Brain microvascular endothelial cell (primary cell): ENCODE data around the gene APBB1IP.

Experiments used
- DNase-seq: peaks from one replicate; pipeline ENCODE4 v3.0.0-alpha.2; 2020
- H3K27ac ChIP-seq: fragments of 250-450 bp; sonication (Bioruptor Pico); 2 replicates; pipeline ENCODE4 v1.5.1; 2020; ENCODE audit warnings: mild to moderate bottlenecking, moderate library complexity
- H3K27me3 ChIP-seq: fragments of 250-450 bp; sonication (Bioruptor Pico); replicated peaks from 2 replicates; pipeline ENCODE4 v1.5.1; 2020; ENCODE audit warnings: mild to moderate bottlenecking
- H3K36me3 ChIP-seq: fragments of 250-450 bp; sonication (Bioruptor Pico); replicated peaks from 2 replicates; pipeline ENCODE4 v1.5.1; 2020; ENCODE audit warnings: mild to moderate bottlenecking
- H3K4me3 ChIP-seq: 2 replicates; pipeline ENCODE4 v1.5.1; 2011; ENCODE audit warnings: low read depth, mild to moderate bottlenecking, control low read depth, low read length, moderate library complexity
- CTCF ChIP-seq: IDR thresholded peaks from 2 replicates; pipeline ENCODE4 v1.5.1; 2011; ENCODE audit warnings: low read depth, mild to moderate bottlenecking, moderate library complexity, low read length, control low read depth, inconsistent platforms; ENCODE audit errors: missing control alignments
- in situ Hi-C: cut with HindIII; loops from 2 replicates; pipeline ENCODE4 v1.10.0; 2017; ENCODE audit warnings: low sequenced_read_pairs, low pct_ligation_motif_present

Gene APBB1IP

GRCh38 chr10:26556748-26557640 is 118.9 kb downstream of the APBB1IP start:
- H3K27ac ChIP-seq, result no peak overlapping the region
- TF ChIP-seq CTCF, result peak; percentile 87
- in situ Hi-C loops, result no loop called here
- no peaks in the 10 kb centered on the region for H3K36me3 ChIP-seq
- no peaks in the 10 kb centered on the region for H3K27me3 ChIP-seq
- DNase-seq, result peak; percentile 40
- H3K4me3 ChIP-seq, result no peak overlapping the region

GRCh38 chr10:26557641-26558014 is 119.5 kb downstream of the APBB1IP start:
- no peak overlapping the region for H3K27ac ChIP-seq
- peak; percentile 31 for DNase-seq
- no peaks in the 10 kb centered on the region for H3K27me3 ChIP-seq
- no peak for TF ChIP-seq CTCF
- no peaks in the 10 kb centered on the region for H3K36me3 ChIP-seq
- H3K4me3 ChIP-seq, result no peak overlapping the region
- in situ Hi-C loops, result no loop called here

GRCh38 chr10:26566525-26567350 is 128.6 kb downstream of the APBB1IP start:
- peak; percentile 16 for TF ChIP-seq CTCF
- H3K4me3 ChIP-seq, result peak overlapping the region; percentile 48
- H3K27ac ChIP-seq, result no peak overlapping the region
- H3K27me3 ChIP-seq, result no peaks in the 10 kb centered on the region
- H3K36me3 ChIP-seq, result no peaks in the 10 kb centered on the region
- in situ Hi-C loops, result no loop called here
- no peak for DNase-seq

- in situ Hi-C loops, result no loop called here
- Histone ChIP-seq H3K4me3 (peak overlapping the region; percentile 48), H3K27ac (no peak overlapping the region), H3K27me3 (no peaks in the 10 kb centered on the region), H3K36me3 (no peaks in the 10 kb centered on the region)
- no peak for TF ChIP-seq CTCF
- no peak for DNase-seq
Observed at GRCh38 chr10:26567351-26567721, 129.2 kb downstream of the APBB1IP start.

GRCh38 chr10:26571655-26572054 is 133.5 kb downstream of the APBB1IP start:
- in situ Hi-C loops, result no loop called here
- Histone ChIP-seq H3K27ac (no peak overlapping the region), H3K36me3 (no peaks in the 10 kb centered on the region), H3K27me3 (no peaks in the 10 kb centered on the region), H3K4me3 (no peak overlapping the region)
- DNase-seq, result no peak
- TF ChIP-seq CTCF, result no peak
